ENCODE measurements around the gene TMEM14B.
"Not testable (repeated sequence)": the region's sequence is repeated elsewhere in the genome, so short reads cannot be mapped to it uniquely, and the experiment has no call there.

Gene TMEM14B

DNA sequence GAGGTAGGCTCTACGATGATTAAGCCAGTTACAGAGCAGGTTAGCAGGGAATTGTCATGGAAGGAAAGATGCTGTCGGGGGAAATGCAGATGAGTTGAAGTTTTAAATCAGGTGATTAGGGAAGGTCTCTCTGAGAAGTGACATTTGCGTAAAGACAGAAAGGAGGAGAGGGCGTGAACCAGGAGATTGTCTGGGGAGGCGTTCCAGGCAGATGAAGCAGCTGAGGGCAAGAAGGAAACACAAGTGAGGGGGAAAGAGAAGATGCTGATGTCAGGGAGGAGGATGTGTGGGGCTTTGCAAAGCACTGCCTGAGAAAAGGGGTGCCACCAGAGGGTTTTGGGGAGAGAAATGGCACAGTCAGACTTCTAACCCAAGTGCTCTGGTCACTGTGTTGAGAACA, 2.5 kb upstream of the TMEM14B start:
- ATAC-seq: no peak
- no peak for TF ChIP-seq OSR1 (CRISPR knock-in tag; IDR thresholded peaks at IDR 0.05)

DNA sequence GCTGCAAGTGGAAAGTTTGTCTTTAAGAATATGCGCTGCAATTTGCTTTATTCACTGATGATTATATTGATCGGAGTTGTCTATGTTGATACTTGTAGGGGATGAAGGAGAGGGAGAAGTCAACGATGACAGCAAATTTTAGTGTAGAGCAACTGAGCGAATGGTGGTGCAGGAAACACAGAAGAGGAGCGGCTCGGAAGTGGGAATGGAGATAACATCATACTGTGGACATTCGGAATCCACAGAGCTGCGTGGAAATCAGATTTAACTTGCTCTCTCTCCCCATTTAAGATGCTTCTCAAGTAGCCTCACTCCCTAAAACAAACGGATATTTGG, 722 bp upstream of the TMEM14B start:
- TF ChIP-seq CSDC2 (CRISPR knock-in tag; IDR thresholded peaks at IDR 0.05): no peak
- TF ChIP-seq PPARA (CRISPR knock-in tag; IDR thresholded peaks at IDR 0.05; ENCODE audit: borderline replicate concordance): no peak
- TF ChIP-seq ZC3H10 (CRISPR knock-in tag; IDR thresholded peaks at IDR 0.05): no peak
- TF ChIP-seq TOX (CRISPR knock-in tag; IDR thresholded peaks at IDR 0.05; ENCODE audit: borderline replicate concordance): no peak
- no peak for TF ChIP-seq GLIS3 (CRISPR knock-in tag; IDR thresholded peaks at IDR 0.05)
- no peak for TF ChIP-seq ZFP30 (CRISPR knock-in tag; IDR thresholded peaks at IDR 0.05)
- TF ChIP-seq ESRRG (CRISPR knock-in tag; IDR thresholded peaks at IDR 0.05): no peak
- no peak for TF ChIP-seq ARNTL (CRISPR knock-in tag; IDR thresholded peaks at IDR 0.05; ENCODE audit: borderline replicate concordance, low read depth)
- TF ChIP-seq ZFP3 (CRISPR knock-in tag; IDR thresholded peaks at IDR 0.05): no peak
- ATAC-seq: peak; percentile 3; the same call in 2 of the 3 replicates

DNA sequence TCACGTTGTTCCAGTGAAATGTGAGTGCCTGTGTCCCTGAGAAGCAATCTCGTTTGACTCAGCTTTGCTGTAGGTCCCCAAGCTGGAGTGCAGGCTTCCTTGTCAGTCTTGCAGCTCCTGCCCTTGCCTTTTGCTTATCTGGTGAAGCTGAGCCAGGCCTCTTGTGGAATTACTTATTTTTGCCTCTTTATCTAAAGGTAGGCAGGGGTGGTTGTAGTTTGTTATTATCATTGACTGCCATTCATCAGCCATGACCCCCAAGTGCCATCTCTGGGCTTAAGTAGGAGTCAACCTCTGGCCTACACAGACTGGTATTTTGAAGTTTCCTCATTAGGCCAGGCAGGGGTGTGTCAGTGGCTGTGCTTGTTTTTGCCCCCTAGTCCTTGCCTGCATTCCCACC, 2.1 kb downstream of the TMEM14B start:
- no peak for ATAC-seq
- TF ChIP-seq ZFP30 (CRISPR knock-in tag; IDR thresholded peaks at IDR 0.05) (no peak), ZNF70 (CRISPR knock-in tag; IDR thresholded peaks at IDR 0.05) (no peak), OSR1 (CRISPR knock-in tag; IDR thresholded peaks at IDR 0.05) (no peak), ESRRG (CRISPR knock-in tag; IDR thresholded peaks at IDR 0.05) (no peak), TCF4 (CRISPR knock-in tag; IDR thresholded peaks at IDR 0.05; ENCODE audit: borderline replicate concordance) (no peak), RARB (CRISPR knock-in tag; IDR thresholded peaks at IDR 0.05) (no peak), ZNF565 (CRISPR knock-in tag; conservative IDR thresholded peaks at IDR 0.05; ENCODE audit: low read depth) (no peak), ARNTL (CRISPR knock-in tag; IDR thresholded peaks at IDR 0.05; ENCODE audit: borderline replicate concordance, low read depth) (no peak), PPARA (CRISPR knock-in tag; IDR thresholded peaks at IDR 0.05; ENCODE audit: borderline replicate concordance) (no peak)
- TF ChIP-seq, protein P1, sequence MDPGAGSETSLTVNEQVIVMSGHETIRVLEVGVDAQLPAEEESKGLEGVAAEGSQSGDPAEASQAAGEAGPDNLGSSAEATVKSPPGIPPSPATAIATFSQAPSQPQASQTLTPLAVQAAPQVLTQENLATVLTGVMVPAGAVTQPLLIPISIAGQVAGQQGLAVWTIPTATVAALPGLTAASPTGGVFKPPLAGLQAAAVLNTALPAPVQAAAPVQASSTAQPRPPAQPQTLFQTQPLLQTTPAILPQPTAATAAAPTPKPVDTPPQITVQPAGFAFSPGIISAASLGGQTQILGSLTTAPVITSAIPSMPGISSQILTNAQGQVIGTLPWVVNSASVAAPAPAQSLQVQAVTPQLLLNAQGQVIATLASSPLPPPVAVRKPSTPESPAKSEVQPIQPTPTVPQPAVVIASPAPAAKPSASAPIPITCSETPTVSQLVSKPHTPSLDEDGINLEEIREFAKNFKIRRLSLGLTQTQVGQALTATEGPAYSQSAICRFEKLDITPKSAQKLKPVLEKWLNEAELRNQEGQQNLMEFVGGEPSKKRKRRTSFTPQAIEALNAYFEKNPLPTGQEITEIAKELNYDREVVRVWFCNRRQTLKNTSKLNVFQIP (CRISPR knock-in tag; IDR thresholded peaks at IDR 0.05; ENCODE audit: borderline replicate concordance, low read depth): no peak
- TF ChIP-seq, protein P2, sequence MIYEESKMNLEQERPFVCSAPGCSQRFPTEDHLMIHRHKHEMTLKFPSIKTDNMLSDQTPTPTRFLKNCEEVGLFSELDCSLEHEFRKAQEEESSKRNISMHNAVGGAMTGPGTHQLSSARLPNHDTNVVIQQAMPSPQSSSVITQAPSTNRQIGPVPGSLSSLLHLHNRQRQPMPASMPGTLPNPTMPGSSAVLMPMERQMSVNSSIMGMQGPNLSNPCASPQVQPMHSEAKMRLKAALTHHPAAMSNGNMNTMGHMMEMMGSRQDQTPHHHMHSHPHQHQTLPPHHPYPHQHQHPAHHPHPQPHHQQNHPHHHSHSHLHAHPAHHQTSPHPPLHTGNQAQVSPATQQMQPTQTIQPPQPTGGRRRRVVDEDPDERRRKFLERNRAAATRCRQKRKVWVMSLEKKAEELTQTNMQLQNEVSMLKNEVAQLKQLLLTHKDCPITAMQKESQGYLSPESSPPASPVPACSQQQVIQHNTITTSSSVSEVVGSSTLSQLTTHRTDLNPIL (CRISPR knock-in tag; IDR thresholded peaks at IDR 0.05; ENCODE audit: low read depth): no peak
- TF ChIP-seq, protein P3, sequence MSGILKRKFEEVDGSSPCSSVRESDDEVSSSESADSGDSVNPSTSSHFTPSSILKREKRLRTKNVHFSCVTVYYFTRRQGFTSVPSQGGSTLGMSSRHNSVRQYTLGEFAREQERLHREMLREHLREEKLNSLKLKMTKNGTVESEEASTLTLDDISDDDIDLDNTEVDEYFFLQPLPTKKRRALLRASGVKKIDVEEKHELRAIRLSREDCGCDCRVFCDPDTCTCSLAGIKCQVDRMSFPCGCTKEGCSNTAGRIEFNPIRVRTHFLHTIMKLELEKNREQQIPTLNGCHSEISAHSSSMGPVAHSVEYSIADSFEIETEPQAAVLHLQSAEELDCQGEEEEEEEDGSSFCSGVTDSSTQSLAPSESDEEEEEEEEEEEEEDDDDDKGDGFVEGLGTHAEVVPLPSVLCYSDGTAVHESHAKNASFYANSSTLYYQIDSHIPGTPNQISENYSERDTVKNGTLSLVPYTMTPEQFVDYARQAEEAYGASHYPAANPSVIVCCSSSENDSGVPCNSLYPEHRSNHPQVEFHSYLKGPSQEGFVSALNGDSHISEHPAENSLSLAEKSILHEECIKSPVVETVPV (CRISPR knock-in tag; IDR thresholded peaks at IDR 0.05): no peak
- TF ChIP-seq, protein P4, sequence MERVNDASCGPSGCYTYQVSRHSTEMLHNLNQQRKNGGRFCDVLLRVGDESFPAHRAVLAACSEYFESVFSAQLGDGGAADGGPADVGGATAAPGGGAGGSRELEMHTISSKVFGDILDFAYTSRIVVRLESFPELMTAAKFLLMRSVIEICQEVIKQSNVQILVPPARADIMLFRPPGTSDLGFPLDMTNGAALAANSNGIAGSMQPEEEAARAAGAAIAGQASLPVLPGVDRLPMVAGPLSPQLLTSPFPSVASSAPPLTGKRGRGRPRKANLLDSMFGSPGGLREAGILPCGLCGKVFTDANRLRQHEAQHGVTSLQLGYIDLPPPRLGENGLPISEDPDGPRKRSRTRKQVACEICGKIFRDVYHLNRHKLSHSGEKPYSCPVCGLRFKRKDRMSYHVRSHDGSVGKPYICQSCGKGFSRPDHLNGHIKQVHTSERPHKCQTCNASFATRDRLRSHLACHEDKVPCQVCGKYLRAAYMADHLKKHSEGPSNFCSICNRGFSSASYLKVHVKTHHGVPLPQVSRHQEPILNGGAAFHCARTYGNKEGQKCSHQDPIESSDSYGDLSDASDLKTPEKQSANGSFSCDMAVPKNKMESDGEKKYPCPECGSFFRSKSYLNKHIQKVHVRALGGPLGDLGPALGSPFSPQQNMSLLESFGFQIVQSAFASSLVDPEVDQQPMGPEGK (CRISPR knock-in tag; IDR thresholded peaks at IDR 0.05; ENCODE audit: borderline replicate concordance): no peak

DNA sequence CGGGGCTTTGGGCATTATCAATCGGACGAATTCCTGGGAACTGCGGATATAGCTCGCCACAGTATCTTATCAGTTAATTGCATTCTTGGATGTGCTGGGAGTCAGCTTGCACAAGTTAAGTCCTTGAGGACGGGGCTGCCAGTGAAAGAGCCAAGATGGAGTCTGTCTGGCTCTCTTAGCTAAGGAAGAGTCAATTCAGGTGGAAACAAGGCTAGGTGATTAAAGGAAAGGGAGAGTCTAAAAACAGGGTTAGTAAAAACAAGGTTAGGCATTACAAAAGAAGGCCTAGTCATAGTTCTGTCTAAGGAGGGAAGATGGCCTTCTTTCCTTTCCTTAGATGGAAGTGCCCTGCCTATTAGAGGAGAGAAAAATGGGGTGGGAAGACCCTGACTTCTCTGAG, 3.0 kb downstream of the TMEM14B start:
- not testable (repeated sequence) for ATAC-seq

DNA sequence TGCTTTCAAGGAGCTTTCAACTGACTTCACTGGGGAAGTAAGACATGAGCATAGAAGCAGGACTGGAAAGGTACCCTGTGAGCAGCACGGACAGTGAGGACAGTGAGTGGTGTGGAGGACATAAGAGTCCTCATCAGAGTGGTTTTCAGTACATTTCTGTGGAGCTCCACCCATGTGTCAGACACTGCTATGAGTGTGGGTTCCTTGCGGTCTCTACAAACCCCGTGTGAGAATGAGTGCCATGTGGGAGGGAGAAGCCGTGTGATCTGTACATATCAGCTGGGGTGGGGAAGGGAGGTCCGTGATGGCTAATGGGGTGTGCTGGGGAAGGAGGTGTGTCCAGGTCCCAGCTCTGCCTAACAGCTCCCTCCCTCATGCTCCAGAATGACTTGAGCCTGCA, 4.2 kb downstream of the TMEM14B start:
- not testable (repeated sequence) for ATAC-seq

DNA sequence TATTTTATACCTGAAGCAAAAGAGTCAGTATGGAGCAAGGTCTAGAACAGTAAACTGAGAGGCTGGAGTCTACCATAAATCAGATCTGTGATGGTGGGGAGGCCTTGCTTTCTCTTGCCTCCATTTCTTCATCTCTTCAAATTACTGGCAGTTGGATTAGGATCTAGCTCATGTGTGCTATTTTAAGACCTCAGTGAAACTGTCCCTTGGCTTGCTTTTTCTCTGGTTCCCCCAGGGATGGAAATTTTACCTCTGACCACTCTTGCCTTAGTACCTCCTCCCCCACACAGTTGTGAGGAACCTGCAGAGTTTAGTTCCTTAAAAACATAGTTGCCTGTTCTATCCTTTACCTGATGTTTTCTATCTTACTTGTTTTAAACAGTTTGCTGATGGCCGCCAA, 8.5 kb downstream of the TMEM14B start:
- TF ChIP-seq ARNTL (CRISPR knock-in tag; IDR thresholded peaks at IDR 0.05; ENCODE audit: borderline replicate concordance, low read depth) (no peak), ESRRG (CRISPR knock-in tag; IDR thresholded peaks at IDR 0.05) (no peak), SNAI2 (CRISPR knock-in tag; IDR thresholded peaks at IDR 0.05) (no peak), RARB (CRISPR knock-in tag; IDR thresholded peaks at IDR 0.05) (no peak)
- TF ChIP-seq, protein P4 (CRISPR knock-in tag; IDR thresholded peaks at IDR 0.05; ENCODE audit: borderline replicate concordance): no peak
- TF ChIP-seq, protein P1 (CRISPR knock-in tag; IDR thresholded peaks at IDR 0.05; ENCODE audit: borderline replicate concordance, low read depth): no peak
- no peak for ATAC-seq
